Gastroesophageal sphincter (tissue), 3 donors: ENCODE results near the gene CEP83.

Experiments used
- CTCF ChIP-seq, 4 experiments: fragments of 200-600 bp in 2 of 4; fragments of 450-650 bp in 2 of 4; sonication (generic) in 1 of 4; IDR thresholded peaks; one replicate each; pipeline ENCODE4 v1.5.1; 2017 to 2019; ENCODE audit warnings: antibody characterized with exemption in 4 of 4, mild to moderate bottlenecking in 2 of 4, moderate library complexity in 2 of 4
- EP300 ChIP-seq: sonication (generic); formaldehyde crosslinking; IDR thresholded peaks from one replicate; pipeline ENCODE4 v1.6.1; 2017; ENCODE audit warnings: antibody characterized with exemption, mild to moderate bottlenecking

DNA sequence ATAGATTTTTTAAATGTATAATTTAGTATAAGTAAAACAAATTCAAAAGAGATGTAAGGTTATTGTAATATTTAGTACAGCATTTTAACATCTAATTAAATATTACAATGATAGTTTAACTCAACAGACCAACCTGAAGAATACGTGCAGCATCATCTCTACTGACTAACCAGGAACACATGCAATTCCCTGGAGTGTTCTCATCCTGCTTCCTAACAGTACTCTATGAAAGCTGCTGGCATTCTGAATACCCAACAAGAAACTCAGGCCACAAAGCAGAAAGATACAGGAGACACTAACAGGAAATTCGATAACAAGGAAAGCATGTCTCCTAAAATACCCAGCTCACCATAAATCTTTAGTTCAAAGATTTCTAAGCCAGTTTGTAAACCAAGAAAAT, 58.3 kb downstream of the CEP83 start:
- no peak for TF ChIP-seq EP300
- no peak for TF ChIP-seq CTCF (IDR thresholded peaks at IDR 0.05)
